HG02588 (cell line): Measurements from ENCODE around the gene PPP2R1B.
"Not testable (repeated sequence)": the region's sequence is repeated elsewhere in the genome, so short reads cannot be mapped to it uniquely, and the experiment has no call there.

Experiments used
- ATAC-seq: cut with Tn5 transposase; IDR thresholded peaks from one replicate; pipeline ENCODE4 v1.9.1; 2021; ENCODE audit warnings: mild to moderate bottlenecking, moderate library complexity; ENCODE audit not compliant: unreplicated experiment

Gene PPP2R1B

DNA sequence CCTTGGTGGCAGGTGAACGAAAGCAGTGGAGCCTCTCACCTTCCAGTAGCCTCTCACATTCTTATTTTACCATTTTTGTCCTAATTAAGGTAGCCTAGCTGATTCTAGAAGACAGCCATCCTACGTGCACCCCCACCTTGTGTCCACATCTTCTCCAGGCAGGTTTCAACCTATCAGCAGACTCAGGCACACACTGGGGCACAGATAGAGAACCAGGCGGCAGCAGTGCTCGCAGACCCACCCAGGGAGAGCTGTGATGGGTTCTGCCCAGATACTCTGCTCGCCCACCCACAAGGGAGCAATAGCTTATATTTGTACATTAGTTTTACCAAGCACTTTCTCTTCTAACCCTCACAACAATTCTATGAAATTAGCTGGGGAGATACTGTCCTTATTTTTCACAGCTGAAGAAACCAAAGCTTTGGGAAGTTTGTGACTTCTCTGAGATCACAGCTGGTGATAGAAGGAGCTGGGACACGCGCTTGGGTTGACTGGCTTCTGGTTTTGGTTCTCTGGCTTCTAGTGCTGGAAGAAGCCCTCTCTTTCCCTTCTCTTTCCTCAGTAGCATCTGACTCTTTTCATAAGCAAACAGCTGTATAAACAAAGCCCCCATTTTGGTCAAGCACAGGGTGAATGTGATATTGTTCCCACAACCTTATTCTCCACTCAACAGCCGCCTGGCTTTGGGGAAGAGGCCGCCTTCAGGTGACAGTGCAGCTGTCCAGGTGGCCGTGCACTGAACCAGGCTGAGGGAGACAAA is 36.9 kb downstream of the PPP2R1B start:
- no peak for ATAC-seq

DNA sequence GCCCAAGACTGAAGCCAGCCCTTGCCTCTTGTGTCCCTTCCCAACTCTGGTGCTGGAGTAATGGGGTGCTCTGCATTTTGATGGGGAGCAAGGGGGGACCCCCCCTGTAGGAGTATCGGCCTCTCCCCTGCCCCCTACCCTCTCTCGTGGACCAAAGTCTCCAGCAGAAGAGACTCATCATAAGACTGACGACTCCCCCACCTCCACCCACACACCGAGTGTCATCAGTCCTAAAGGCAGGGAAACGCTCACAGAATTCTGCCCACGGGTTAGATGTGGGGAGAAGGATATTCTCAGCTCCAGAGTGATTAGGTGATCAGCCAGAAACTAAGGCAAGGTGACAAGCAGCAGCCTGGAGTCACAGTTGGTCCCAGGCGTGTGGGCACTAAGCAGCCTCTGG is 38.8 kb downstream of the PPP2R1B start:
- no peak for ATAC-seq

DNA sequence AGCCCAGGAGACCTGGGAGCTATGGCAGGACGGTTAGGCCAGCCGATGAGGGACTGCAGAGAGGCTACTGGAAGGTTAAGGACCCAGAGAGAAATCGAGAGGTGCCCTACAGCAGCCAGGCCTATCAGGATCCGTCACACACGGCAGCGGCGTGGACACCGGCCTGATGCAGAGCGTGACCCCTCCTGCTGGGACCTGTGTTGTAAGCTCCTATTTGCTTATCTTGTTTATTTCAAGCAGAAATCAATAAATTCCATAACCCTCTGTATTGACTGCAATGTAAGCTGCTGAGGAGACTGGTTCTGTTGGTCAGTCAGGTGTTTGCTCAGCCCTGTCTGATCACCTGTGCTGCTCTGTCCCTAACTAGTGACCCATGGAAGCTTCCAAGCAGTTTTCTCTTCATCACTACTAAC is 39.9 kb downstream of the PPP2R1B start:
- ATAC-seq = no peak

DNA sequence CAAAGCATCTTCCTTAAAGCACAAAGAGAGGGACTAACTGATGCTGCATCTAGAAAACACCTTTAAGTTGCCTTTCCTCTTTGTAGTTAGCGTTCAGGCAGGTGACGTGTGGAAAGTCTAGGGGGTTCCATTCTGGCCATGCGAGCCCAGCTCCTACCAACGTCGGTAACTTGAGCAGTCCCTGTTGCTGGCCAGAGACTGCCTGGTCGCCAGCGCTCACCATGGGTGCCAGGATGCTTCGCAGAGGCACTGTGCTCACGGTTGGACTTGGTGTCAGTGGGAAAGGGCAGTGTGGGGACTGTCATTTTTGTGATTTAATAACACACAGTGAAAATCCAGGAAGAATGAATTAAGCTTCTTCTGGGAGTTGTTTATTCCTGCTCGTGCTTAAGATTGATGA is 40.6 kb downstream of the PPP2R1B start:
- no peak for ATAC-seq

DNA sequence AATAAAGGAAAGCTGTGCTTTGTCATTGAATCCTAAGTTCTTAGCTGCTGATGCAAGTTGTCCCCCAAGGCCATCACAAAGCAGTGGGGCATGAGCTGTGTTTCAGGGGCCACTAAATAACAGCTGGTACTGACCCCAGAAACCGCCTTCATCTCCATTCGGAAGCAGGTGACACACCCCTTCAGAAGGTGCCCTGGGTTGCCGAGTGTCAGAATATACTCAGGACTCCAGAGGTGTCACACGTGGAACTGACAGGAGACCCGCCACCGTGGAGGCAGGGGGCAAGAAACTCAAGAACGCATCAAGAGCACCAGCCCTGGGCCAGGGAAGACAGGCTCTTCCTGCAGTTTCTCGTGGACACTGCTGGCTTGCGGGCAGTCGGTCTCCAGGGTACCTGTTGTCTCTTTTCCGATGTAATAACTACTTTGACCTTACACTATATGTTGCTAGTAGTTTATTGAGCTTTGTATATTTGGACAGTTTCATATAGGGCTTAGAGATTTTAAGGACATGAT is 41.5 kb downstream of the PPP2R1B start:
- no peak for ATAC-seq

DNA sequence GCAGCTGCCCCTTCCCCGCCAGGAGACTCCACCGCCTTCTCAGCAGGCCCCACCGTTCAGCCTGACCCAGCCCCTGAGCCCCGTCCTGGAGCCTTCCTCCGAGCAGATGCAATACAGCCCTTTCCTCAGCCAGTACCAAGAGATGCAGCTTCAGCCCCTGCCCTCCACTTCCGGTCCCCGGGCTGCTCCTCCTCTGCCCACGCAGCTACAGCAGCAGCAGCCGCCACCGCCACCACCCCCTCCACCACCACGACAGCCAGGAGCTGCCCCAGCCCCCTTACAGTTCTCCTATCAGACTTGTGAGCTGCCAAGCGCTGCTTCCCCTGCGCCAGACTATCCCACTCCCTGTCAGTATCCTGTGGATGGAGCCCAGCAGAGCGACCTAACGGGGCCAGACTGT is 42.6 kb downstream of the PPP2R1B start:
- ATAC-seq = no peak

DNA sequence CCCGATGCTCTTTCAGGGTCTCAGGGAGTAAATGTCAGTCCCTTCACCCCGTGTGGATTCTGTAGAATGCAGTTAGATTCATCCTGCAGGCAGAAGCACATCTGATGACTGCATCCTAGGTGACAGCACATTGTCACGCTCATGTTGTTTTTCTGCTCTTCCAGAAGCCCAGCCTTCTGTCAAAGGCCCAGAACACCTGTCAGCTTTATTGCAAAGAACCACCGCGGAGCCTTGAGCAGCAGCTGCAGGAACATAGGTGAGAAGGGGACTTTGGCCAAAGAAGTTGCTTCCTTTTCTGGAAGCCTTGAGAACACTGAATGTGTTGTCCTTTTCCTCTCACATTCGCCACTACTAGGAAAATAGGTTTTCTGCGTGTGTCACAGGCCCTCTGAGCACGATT is 43.7 kb downstream of the PPP2R1B start:
- ATAC-seq = no peak

DNA sequence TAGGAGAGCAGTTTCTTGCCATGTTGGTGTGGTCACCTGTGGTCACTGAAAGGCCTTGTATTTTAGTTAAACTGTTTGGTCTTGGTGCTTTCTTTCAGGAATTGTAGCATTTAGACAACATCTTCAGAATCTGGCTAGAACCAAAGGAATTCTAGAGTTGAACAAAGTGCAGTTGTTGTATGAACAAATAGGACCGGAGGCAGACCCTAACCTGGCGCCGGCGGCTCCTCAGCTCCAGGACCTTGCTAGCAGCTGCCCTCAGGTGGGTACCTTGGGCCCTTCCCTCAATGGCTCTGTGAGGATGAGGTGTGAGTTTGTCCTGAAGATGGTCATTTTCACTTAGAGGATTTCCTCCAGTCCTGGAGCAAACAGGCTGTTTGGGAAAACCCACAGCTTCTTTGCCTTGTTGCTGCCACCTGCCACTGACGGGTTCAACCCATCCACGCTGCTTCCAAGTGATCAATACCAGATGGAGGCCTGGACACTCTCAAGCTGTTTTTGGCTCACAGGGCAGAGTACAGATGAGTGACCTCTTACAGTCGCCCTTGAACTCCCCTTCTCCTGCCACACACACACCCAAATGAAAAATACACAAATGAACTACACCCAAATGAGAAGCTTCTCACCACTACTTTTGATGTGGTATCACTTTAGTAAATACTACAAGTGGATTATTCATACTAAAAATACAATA is 45.2 kb downstream of the PPP2R1B start:
- no peak for ATAC-seq

DNA sequence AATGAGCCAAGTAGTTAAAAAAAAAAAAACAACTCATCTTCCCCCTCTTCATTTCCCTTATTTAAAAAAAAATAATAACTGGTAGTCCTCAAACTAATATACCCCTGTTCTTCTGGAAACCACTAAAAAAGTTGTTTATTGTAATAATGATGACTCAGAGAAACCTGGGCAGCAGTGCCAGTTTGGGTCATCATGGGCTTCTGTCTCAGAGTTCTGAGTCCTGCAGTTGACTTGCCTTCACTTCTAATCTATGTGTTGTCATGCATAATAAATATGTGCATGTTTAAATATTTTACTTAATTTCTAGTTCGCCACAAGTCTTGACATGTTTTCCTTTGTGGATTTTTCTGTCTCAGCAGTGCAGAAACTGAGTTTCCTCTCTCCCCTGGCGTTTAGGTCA is 46.8 kb downstream of the PPP2R1B start:
- no peak for ATAC-seq

DNA sequence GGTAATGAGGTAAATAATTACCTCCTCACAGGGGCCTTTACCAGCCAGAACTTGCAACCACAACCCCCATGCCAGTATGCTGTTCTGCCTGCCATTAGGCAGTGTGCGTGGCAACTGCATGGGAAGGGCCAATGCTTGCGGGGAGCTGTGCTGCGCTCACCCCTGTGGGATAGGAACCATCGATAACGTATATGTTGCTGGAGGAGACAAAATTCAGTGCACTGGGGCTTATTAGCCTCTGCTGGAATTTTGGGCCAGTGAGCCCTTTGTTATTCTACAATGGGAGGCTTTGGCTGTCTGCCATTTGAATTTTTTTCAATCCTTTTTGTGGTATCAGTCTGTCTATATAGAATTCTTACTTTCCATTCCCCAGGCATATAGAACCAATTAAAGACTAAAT is 47.3 kb downstream of the PPP2R1B start:
- no peak for ATAC-seq

DNA sequence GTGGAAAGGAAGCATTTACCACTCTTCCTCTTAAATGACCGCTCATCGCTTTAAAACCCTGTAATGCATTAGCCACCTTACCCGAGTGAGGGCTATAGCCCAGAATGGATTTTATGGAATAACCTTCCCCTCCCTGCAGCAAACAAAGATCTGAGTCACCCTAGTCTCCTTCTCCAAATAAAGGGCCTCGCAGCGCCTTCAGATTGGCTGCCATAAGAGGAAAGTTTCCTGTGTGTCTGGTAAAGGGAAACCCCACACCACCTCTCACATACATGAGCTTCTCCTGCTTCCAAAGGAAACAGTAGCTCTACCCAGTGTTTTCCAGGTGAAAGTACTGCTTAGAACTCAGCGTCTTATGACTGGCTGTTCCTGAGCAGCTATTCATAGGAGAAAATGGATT is 47.8 kb downstream of the PPP2R1B start:
- no peak for ATAC-seq

DNA sequence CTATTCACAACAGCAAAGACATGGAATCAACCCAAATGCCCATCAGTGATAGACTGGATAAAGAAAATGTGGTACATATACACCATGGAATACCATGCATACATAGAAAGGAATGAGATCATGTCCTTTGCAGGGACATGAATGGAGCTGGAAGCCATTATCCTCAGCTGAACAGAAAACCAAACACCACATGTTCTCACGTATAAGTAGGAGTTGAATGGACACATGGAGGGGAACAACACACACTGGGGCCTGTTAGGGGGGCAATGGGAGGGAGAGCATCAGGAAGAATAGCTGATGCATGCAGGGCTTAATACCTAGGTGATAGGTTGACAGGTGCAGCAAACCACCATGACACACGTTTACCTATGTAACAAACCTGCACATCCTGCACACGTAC is 48.5 kb downstream of the PPP2R1B start:
- ATAC-seq = not testable (repeated sequence)

DNA sequence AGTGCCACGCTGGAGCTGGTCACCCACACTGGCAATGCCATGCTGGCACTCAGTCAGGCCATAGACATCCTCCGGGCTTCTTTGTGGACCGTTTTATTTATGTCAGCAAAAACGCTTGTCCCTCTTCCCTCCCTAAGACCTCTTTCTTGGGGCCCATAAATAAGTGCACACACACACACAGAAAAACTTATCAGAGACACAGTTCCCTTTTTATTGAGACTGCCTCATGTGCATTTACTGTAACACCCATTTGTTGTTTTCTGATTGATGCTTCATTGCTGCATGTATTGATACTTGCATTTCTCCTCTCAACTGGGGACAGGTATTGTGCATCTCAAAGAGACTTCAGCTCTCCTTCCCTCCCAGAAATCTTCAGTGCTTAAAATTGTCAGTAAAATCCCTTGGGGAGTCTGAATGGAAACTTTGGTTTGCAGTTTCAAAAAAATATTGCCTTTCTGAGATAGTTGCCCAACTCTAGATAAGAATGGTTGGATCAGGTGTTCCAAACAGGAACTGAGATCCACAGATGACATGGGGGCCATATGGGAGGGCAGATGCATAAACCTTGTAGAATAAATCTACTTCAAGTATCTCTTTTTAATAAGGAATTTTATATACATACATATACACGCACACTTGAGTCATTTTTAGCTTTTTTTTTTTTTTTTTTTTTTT is 50.9 kb downstream of the PPP2R1B start:
- ATAC-seq = no peak

DNA sequence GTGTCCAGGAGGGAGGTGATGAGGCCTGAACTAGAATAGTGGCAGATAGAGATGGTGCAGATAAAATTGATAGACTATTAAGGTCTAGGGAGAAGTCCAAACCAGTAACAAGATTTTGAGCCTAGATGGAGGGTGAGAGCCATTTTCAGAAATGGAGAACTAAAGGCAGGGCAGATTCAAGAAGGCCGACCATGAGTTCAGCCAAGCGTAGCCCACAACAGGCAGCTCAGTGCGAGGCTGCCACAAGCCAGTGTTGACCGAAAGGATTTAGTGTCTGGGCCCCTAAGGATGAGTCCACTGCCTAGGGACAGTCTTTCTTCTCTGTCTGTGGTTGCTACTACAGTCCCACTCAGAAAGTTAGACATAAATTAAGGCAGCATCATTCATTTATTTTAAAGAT is 51.7 kb downstream of the PPP2R1B start:
- no peak for ATAC-seq

DNA sequence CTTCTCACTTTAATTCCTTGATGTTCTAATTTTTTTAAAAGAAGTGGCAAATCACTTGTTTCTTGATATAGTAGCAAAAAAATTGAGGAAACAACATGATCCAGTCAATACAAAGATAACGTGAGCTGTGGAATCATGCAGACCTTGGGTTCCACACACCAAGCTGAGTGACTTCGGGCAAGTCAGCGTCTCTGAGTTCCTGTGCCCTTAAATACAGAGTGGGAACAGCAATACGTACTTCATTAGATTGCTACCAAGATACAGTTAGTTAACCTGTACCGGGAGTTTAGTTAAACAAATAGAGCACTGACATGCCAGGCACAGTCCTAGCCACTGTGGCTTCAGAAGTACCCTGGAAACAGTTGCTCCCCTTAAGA is 58.5 kb downstream of the PPP2R1B start:
- ATAC-seq = no peak

DNA sequence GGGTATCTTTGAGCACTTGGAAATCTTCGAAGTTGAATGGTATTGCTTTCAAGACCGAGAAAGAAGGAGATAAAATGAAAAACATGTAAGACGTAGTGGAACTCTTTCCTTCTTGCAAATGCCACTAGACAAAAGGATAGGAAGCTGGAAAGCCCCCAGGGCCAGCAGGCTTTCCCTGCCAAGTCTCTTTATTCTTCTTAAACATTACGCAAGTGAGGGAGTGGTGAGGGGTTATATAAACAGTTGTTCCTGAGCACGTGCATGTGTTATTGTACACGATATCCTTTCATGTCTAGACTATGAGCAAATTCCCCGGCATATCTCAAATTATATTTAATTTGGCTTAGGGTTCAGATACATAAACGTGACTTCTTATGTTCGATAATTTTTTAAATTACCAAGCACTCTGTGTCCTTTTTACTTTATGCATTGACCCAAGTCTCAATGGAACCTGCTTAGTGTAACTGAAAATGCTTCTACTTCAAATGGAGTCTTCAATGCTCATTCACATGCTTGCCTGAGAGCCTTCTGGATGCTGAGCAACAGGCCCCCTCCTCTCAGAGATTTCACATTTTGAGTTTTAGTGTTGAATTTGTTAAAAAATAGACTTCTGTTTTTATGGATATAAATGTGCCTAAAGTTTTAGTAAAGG is 59.0 kb downstream of the PPP2R1B start:
- ATAC-seq = no peak

DNA sequence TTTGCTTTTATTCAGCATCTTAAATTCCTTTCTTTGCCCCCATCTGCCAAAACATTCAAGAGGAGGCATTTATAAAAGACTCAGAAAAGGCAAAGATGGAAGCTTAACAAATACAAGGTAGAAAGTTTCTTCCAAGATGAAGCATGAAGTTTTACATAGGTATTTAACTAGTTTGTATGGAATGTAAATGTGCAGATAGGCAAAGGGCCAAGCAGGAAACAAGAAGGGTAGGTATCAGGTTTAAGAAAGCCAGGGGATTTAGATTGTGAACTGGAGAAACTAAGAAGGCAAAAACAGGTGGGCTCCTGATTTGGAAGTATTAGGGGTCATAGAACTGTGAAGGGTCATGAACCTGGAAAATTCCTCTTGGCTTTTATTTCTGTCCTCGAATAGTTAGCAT is 62.6 kb downstream of the PPP2R1B start:
- no peak for ATAC-seq

DNA sequence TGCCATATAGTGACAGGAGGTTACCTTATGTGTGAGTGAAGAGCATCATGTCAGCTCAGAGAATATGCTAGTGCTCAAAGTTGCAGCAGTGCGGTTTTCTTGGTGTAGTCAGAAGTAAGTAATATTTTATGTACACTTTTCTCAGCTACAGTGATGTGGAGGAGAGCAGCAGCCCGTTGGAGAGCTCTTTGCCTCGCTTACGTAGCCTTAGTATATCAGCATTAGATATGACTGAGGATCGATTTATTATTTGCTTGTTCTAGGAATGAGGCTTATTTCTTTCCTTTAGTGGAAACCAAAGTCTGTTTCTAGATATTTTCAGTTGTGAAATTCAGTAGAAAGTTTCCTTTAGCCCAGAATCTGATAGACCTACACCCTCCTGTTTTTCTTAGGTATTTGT is 63.6 kb downstream of the PPP2R1B start:
- ATAC-seq = no peak

DNA sequence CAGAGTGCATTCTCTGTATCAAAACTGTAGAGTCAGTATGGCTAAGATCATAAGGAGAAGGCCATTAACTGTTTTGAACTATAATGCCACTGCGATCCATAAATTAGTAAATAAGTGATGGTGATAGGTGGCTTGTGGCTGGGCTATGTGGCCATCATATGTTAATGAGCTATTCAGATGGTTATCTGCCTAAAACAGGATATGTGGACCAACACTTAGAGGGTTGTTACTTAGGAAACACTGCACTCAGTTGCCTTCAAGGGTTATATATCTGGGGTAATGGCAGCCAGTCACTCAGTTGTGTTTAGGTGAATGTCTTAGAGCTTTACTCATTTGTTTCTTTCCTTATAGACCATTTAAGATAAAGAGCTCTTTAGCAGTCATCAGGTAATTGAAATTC is 66.0 kb downstream of the PPP2R1B start:
- ATAC-seq = no peak

DNA sequence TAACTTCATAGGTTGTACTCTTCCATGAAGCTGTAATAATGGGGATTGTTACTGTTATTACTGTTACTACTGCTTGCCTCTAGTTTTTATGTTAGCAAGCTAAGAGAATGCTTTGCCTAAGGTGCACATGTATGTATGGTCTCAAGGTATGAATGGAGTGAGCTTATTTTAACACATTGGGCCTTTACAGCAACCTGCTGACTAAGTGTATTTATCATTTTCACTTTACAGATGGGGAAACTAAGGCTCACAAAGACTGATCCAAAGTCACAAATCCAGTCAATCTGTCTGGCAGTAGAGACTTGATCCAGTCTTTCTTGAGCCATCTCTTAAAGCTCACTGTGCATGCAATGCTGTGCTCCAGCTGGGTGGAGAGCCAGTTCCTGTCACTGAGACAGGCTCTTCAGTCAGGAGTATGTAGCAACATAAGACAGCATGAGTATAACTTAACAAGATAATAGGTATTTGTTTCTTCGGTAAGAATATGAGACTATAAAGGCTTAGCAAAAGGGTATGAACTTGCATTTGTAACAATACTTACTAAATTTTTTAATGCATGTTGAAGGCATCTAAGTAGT is 66.5 kb downstream of the PPP2R1B start:
- no peak for ATAC-seq
